GM04504 (cell line): ENCODE measurements around the gene COL21A1.
"Not testable (repeated sequence)": the region's sequence is repeated elsewhere in the genome, so short reads cannot be mapped to it uniquely, and the experiment has no call there.

Source experiments
- DNase-seq: peaks from one replicate; pipeline ENCODE4 v3.0.0-alpha.2; 2012; ENCODE audit warnings: low read depth

The COL21A1 gene

DNA sequence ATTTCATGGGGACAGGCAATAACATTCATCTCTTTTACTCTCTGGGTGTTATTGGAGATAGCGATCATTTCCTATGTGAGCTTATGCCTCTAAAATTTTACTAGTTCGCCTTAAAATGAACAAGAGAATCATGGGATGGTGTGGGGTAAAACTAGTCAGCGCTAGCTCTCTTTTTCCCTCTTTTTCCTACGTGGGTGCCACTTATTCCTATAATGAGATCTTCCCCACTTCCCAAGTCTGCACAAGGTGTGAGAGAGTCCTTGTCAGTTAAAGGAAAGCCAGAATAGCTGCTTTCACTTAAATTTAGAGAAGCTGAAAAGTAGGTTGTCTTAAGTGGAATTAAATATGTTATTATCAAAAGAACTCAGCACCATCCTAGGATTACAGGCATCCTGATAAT lies 198.8 kb downstream of the COL21A1 start:
- no peak for DNase-seq

DNA sequence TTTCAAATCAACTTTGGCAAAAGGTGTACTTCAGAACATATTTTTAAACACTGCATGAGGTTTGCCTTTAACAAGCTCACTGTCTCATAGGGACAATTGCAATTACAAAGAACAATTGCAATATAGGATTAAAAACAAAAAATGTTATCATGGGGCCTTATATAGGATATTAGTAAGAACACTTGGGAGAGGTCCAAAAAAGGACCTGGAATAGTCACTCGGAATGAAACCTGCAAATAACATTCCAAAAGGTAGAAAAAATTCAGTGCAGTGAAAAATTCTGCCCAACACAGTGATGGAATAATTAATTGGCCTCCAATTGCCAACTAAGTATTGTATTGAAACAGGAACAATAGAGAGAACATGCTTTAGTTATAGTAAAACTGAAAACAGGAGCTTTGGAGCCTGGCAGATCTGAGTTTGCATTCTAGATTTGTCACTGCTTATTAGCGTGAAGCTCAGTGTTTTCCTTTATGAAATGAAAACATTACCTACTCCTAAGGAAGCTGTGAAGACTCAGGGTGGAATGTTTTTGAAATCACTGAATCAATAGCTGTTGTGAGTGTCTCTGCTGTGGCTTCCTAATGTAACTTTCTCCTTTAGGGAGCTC lies 199.3 kb downstream of the COL21A1 start:
- DNase-seq = no peak

- DNase-seq = peak; percentile 50
Observed at GRCh38 chr6:56046576-56046975, 200.8 kb downstream of the COL21A1 start.

DNA sequence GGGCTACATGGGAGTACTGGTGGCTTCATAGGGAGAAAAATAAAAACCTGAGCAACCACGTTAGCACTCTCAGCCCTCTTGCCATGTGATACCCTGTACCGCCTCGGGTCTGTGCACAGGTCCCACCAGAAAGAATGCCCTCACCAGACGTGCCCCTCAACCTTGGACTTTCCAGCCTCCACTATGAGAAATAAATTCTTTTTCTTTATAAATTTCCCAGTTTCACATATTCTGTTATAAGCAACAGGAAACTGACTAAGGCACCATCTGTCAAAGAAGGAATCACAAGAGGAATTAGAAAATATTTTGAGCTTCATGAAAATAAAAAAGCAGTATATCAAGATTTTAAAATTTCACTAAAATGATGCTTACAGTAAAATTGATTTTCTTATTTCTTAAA lies 203.6 kb downstream of the COL21A1 start:
- no peak for DNase-seq

DNA sequence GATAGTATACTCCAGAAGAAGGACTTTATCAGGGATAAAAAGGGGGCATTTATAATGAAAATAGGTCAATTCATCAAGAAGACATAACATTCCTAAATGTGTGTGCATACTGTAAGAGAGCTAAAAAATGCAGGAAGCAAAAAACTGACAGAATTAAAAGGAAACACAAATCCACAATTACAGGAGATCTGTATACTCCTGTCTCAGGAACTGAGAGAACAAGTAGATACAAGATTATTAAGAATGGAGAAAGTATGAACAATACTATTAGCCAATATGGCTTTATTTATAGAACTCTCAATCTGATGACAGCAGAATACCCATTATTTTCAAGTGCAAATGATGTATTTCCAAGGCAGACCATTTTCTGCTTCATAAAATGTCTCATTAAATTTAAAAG lies 204.3 kb downstream of the COL21A1 start:
- no peak for DNase-seq

GRCh38 chr6:56041591-56041990 lies 205.8 kb downstream of the COL21A1 start:
- no peak for DNase-seq

- DNase-seq = peak; percentile 19
Observed at GRCh38 chr6:56040889-56041301, 206.5 kb downstream of the COL21A1 start.

DNA sequence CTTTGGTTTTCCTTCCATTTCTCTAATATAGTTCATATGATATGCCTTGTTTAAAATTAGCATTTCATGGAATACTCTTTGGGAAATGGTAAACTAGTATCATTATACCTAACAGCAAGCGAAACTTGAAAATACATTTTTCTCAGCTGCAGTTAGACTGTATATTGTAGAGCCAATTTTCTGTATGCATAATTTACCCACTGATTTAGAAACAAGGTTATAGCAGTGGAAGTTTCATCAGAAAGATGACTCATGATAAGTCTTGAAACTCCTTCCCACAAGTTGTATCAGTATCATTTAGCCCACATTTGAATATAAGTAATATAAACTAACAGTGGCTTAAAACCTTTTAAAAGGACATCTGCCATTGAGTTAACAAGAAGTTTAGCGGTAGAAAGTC lies 207.2 kb downstream of the COL21A1 start:
- peak; percentile 29 for DNase-seq

DNA sequence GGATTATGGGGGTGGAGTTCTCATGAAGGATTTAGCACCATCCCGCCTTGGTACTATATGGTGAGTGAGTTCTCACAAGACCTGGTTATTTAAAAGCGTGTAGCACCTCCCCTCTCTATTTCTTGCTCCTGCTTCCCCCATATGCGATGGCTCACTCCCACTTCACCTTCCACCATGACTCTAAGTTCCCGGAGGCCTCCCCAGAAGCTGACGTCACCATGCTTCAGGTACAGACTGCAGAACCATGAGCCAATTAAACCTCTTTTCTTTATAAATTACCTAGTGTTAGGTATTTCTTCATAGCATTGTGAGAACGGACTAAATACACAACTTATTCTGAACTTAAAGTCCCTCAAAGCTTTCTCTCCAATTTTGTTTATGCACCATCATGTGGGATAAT lies 208.6 kb downstream of the COL21A1 start:
- DNase-seq = no peak

DNA sequence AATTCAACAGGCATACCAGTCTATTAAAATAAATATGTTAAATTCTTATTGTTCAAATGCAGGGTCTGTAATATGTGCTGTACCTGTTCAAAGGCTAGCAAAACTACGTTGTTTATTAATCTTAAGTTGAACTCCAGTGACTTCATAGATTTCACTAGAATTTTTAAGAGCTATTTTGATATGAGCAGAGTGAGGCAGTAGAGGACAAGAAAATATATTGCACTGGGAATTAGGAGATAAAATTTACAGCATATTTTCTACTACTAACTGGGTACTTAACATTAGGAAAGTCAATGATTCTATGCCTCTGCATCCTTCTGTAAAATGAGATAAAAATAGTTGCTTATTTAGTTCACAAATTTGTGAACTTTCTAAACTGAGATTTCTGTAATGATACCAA lies 209.8 kb downstream of the COL21A1 start:
- DNase-seq = no peak

GRCh38 chr6:56036916-56037600 lies 210.3 kb downstream of the COL21A1 start:
- no peak for DNase-seq

DNA sequence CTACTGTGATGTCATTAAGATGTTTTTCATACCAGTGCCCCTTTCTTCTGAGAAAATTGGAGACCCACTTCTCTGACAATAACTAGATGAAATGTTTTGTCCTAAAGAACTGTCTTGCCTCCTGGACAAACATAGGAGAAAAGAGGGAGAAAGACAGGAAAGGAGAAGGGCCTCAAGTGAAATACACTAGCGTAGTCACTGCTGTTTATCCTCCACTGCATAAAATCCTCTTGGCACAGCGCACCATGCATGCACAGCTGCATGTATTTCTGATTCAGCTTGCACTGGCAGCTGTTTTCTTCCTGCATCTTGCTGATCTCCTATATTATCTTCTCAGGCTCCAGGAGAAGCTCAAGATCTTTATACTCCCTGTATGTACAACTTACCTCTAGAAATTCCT lies 214.0 kb downstream of the COL21A1 start:
- DNase-seq = no peak

DNA sequence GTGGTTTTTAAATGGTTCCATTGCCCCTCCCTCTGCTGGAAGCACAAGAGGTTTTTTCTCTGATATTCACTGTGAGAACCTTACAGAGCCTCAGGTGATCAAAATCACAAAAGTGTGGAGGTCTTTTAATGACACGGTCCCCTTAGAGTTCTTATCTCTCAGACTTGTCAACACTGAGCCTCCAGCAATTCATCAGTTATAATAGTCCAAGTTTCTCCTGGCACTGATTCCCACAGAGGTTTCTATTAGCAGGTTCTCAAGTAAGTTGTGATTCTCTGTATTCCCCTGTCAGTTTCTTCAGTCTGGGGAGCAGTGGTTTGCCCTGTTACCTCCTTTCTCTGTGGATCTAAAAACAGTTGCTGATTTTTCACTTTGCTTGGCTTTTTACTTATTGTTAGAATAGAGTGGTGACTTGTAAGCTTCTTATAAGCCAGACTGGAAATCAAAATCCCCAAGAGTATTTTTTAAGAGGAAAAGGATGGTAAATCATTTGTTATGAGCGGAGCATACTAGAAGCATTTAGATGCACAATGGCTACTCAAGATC lies 214.6 kb downstream of the COL21A1 start:
- no peak for DNase-seq

DNA sequence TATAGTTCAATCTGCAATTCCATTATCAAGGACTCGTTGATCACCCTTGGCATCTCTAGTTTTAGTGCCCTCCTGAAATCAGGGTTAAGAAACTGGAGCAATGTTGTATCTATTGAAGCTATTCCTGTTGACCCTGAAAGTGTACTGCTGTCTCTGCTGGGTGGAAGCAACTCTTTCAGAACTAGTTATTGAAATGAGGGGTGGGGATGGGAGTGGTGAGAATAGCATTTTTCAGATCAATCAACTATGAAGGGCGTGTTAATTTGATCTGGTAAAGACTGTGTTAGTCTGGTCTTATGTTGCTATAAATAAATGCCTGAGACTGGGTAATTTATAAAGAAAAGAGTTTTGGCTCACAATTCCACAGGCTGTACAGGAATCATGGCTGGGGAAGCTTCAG lies 219.5 kb downstream of the COL21A1 start:
- no peak for DNase-seq

DNA sequence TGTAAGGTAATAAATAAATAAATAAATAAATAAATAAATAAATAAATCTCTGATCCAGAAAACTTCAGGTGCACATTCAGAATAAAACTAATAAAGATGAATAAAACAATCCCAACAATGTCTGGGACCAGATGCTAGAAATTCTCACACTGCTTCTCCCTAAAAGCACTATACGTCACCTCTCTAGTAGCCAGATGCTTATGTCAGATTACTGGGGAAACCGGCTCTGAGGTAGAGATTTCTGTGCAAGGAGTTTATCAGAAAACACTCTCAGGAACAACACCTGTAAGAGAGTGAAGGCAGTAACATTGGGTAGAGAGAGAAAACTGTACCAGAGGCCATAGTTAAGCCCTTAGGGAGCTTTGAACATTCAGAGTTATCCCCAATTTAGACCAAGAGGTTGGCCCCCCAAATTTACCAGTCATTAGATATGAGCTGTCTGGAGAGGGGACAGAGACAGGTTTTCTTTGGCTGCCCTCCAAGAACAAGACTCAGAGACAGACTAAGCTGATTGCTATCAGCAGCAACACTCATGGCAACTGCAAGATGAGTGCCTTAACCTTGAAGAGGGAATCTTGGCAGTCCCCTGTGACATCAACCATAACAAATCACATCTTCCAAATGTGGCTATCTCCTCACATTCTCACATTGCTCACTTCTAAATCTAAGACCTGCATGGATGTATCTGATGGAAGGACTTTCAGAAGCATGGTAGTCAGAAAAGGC lies 220.8 kb downstream of the COL21A1 start:
- no peak for DNase-seq

GRCh38 chr6:56025795-56026194 lies 221.6 kb downstream of the COL21A1 start:
- no peak for DNase-seq

DNA sequence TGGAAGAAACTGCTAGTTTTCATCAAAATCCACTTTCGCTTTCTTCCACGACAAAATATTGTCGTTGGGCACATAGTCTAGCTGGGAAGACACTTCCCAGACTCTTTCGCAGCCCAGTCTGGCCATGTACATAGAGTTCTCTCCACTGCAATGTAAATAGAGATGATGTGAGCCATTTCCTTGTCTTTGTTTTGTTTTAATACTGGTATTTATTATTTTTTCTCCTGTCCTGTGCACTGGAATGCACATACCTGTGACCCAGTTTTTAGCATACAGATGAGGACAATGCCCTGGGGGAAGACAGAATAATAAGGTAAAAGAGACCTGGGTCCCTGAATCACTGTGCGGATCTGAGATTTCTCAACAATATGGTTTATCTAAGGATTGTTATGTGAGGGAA lies 222.4 kb downstream of the COL21A1 start:
- no peak for DNase-seq

DNA sequence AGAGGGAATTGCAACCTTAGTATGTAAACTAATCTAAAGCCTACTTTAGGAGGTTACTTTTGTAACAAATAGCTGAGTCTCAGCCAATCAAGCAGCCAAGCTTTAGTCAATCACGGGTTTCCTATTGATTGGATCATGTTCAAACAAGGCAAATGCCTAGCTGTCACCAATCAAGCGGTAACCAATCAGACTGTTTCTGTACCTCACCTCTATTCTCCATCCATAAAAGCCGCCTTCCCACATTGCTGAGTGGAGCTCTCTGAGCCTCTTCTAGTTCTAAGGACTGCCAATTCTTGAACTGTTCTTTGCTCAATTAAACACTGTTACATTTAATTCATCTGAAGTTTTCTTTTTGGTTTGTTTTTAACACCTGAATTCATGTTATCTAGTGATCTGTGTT lies 223.6 kb downstream of the COL21A1 start:
- DNase-seq = no peak

DNA sequence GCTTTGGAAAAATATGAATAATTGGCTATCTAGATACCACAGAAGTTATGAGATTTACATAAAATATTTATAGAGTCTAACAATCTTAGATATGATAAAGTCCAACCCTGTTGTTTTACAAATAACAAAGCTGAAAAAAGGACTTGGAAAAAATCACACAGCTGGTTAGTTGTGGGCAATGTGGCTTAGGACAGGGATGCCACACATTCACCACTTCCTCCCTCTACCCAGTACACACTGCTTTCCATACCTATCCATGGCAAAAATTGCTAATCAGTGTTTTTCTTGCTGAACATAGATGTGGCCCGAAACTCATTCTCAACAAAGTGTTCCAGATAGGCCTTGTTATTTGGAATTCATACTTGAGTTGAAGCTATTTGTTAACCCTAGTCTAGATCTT lies 224.7 kb downstream of the COL21A1 start:
- DNase-seq = no peak

DNA sequence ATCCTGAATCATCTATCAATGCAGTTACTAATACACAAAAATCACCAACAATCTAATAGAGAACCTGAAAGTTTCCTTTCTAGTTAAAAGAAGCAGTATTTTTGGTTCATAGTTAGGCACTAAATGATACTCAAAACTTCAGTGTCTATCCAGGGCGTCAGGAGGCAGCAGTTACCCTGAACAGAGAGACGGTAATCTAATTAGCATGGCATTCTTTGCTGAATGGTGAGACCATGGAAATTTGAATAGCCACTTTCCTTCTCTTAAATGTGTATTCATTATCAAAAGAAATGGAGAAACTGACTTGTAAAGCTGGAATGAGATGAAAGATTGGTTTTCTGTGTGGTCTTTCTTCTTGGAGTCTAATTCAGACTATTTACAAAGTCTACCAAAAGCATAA lies 225.4 kb downstream of the COL21A1 start:
- DNase-seq = no peak

GRCh38 chr6:56019973-56020372 lies 227.4 kb downstream of the COL21A1 start:
- DNase-seq = no peak

- DNase-seq = no peak
Observed at GRCh38 chr6:56017198-56017597, 230.2 kb downstream of the COL21A1 start.

DNA sequence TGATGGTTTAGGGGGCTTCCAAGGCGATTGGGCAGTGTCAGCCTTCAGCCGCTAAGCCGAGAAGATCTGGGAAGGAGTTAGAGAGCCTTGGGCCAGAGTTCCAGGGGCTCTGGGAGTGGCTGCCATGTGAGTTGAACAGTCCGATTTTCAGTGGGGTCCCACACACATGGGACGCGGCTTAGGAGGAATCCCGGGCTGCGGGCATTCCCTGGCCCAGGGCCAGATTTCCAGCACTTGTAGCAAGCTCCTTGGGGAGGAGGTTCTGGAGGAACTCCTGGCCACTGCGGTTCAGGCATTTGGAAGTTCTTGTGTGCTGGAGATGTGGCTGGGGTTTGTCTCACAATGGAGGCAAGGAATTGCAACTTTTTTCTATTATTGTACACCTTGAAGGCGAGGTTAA lies 233.3 kb downstream of the COL21A1 start:
- not testable (repeated sequence) for DNase-seq
